IPS DF 4.7 (cell line): ENCODE measurements around the gene PPM1A.

Experiments
- DNase-seq: peaks from one replicate; pipeline ENCODE4 v3.0.0-alpha.2; 2013; ENCODE audit warnings: low spot score; ENCODE audit errors: extremely low read depth

Gene PPM1A

DNA sequence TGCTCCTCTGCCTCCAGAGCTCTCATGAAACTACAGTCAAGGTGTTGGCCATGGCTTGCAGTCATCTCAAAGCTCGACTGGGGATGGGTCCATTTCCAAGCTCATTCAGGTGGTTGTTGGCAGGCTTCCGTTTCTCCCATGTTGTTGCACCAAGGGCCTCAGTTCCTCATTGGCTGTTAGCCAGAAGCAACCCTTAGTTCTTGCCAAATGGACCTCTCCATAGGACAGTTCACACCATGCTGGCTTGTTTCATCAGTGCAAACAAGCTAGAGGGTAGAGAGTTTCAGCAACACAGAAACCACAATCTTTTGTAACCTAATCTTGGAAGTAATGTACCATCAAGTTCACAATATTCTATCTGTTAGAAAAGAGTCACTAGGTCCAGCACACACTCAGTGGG lies 22.7 kb upstream of the PPM1A start:
- DNase-seq: no peak

DNA sequence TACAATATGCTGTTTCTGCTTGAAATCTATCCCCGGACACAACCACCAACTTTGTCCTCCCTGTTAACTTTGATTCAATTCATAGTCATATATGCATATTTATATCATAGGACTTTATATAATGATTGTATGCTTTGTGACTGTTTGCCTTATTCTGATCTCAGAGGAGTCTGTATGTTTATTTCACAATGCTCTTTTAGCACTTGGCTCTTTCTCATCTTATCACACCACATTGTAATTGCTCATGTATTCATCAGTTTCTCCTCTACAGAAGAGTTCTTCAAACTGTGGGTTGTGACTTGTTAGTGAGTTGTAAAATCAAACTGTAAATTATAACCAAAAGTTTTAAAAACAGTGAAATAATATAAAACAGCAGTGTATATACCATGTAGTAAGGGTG lies 21.7 kb upstream of the PPM1A start:
- no peak for DNase-seq

DNA sequence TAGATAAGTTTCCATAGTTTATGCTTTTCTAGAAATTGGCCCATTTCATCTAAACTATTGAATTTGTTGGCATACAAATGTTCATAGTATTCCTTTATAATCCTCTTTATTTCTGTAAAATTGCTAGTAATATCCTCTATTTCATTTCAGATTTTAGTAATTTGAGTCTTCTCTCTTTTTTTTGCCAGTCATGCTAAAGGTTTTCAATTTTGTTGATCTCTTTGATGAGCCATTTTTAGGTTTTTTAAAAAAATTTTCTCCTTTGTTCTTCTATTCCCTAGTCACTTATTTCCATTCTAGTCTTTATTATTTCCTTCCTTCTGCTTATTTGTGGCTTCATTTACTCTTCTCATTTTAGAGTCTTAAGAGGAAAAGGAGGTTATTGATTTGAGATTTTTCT lies 19.4 kb upstream of the PPM1A start:
- DNase-seq: no peak

DNA sequence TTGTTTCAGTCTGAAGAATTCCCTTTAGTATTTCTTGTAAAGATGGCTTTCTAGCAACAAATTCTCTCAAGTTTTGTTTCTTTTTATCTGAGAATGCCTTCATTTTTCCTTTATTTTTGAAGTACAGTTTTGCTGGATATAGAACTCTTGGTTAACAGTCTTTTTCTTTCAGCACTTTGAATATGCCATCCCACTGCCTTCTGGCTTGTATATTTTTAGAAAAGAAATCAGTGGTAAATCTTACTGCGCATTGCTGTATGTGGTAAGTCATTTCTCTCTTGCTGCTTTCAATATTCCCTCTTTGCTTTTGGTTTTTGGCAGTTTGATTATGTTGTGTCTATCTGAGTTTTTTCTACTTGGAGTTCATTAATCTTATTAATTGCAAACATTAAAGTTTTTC lies 16.8 kb upstream of the PPM1A start:
- no peak for DNase-seq

DNA sequence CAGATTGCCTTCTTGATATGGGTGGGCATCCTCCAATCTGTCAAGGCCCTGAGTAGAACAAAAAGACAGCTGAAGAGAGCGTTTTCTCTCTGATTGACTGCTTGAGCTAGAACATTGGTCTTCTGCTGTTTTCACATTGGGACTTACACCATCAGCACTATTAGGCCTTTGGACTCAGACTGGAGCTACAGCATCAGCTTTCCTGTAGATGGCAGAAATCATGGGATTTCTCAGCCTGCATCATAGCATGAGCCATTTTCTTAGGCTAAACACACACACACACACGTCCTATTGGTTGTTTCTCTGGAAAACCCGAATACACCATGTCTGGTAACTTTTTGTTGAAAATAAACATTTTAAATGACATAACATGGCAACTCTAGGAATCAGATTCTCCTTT lies 15.8 kb upstream of the PPM1A start:
- no peak for DNase-seq

DNA sequence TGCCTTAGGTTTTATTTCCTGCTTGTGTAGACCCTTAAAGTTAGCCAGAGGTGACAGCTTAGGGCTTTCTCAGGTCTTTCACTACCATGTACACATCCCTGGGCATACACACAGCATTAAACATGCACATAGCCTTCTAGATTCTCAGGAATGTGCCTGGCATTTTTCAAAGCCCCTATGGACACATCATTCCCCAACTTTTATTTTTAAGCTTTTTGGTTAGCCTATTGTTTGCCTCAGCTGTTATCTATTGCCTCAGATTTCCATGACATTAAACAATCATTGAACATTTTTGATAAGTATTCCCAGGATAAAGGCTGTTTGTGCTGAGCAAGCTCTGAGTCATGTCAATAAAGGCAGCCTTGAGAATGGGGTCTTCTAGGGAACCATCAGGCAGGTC lies 15.1 kb upstream of the PPM1A start:
- no peak for DNase-seq

DNA sequence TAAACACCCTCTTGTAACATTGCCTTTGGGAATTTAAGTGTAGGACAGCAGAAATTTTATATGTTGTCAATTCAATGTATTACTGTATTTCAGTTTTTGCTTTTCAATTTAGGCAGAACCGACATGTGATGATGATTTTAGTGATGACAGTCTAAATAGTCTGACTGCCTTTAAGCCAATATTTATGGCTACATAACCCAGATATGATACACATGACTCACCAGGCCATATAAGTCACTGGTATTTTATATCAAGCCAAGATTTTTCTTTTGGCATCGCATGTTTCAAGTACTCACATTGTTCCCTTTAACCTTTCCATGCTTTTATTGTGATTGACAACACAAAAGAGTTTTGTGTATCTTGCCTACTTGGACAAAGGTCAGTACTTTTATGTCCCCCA lies 13.6 kb upstream of the PPM1A start:
- DNase-seq: no peak

DNA sequence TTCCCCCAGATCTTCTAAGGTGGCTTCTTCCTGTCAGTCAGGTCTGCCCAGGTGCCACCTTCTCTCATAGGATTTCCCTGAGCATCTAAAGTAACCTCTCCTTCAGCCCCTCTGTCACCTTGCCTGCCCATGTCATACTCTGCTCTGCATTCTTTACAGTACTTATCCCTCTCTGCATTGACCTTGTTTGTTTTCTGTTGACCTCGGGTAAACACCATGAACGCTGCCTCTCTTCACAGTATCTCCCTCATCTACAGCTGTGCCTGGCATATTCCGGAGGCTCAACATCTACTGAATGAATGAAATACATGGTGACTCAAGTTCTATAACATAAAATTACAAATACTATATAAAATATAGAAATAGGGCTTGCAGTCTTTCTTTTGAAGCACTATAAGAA lies 10.1 kb upstream of the PPM1A start:
- DNase-seq: no peak

DNA sequence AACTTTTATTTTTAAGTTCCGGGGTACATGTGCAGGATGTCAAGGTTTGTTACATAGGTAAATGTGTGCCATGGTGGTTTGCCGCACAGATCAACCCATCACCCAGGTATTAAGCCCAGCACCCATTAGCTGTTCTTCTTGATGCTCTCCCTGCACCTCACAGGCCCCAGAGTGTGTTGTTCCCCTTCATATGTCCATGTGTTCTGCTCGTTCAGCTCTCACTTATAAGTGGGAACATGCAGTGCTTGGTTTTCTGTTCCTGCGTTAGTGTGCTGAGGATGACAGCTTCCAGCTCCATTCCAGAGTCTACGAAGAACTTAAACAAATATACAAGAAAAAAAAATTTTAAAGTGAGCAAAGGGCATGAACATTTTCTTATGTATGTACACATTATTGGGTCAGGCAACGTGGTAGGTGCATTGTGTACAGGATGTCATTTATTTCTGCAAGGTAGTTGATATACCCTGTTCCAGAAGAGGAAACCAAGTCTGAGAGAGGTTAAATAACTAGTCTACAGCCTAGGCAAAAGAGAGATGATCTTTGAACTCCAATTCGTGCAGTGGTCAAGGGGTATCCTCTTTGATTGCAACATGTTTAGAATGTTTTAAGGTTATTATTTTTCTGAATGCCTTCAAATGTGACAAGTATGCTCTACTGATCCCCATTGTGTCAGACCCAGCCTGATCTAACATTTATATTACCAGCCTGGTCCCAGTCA lies 8.7 kb upstream of the PPM1A start:
- no peak for DNase-seq

DNA sequence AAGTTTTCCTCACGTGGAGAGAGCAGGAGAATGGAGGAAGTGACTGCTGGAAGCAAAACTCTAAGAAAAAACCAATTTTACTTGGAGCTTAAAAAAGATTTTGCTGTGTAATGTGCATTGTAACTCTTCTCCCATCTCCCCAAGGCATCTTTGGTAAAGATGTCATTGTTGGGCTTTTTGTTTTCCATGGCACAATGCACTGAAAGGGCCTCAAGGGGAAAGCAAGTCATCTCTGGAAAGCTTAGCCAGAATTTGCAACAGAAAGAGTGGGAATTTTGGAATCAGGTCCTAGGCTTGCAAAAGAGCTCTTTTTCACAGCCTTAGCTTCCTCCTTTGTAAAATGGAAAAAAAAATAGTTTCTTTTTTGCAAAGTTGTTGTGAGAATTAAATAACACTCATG lies 7.9 kb upstream of the PPM1A start:
- no peak for DNase-seq

DNA sequence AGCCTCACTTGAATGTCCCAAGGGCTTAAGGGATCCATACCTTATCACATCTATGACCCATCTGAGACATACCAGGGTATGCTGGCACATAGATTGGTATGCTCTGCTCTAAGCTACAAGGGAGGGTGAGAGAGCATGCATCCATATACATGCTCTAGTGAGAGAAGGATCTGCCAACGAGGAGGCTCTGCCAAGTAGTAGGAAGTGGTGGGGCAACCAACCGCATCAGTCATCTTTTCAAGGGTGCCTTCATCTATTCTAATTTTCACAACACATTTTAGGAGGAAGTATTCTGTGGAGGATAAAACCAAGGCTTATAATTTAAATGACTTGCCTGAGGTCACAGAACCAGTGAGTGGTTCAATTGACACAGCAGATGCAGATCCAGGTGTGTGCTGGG lies 6.6 kb upstream of the PPM1A start:
- no peak for DNase-seq

DNA sequence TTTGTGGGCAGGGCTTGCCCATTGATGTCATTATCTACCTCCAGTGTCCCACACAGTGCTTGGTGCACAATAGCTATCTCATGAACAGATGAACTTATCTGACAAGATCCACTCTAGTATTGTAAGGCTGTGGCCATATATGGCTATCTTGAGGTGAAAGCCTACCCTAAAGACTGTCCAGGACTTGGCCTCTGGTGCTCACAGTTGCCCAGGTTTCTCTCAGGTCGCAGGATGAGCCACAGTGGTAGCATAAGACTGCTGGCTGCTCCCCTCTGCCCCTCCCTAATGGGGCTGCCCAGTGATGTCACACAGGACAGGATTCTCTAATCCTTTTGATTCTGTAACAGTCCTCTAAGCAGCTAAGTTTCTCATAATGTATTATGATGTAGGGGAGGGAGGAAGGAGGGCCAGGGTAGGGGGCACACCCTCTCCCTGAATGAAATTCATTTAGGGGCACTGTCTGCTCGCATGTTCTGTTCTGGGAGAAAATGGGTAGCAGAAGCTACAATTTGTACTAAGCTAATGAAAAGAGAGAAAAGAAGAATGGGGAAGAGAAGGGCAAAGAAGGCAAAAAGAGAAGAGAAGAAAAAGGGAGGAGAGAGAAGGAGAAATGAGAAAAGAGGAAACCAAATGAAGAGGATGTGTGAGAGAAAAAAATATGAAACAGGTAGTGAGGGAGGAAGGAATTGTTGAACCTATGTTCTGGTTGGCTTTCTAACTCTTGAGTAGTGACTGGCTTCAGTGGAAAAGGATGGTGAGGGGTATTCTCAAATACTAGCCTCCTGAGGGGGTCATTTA lies 3.4 kb upstream of the PPM1A start:
- no peak for DNase-seq

DNA sequence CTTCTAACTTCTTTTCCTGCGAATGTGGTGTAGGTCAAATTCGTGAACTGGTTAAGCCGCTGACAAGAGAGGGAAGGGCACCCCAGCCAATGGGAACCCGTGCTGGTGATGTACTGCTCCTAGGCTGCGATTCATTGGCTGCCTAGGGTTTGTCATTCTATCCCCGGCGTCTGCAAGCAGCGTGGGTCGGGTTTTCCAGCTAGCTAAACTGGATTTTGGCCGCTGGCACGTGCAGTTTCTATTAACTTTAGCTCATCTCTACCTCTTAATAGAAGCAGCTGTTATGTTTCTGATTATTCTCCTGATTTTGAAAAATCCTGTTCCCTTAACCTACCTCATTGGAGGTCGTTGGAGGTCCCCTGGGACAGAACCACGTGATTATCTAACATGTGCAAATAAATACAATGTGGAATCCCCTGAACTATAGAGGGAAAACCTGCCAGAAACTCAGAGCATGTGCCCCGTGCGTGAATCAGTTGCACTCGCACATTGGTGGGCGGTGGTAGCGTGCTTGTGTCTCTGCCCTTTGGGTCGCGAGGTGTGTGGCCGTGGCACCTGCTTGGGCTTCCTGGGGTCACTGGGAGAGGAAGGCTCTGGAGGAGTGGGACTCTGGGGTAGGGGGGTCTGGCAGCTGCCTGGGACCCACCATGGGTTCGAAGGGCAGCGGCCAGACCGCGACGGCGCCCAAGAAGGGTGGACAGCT lies 876 bp upstream of the PPM1A start:
- peak; percentile 71 for DNase-seq

DNA sequence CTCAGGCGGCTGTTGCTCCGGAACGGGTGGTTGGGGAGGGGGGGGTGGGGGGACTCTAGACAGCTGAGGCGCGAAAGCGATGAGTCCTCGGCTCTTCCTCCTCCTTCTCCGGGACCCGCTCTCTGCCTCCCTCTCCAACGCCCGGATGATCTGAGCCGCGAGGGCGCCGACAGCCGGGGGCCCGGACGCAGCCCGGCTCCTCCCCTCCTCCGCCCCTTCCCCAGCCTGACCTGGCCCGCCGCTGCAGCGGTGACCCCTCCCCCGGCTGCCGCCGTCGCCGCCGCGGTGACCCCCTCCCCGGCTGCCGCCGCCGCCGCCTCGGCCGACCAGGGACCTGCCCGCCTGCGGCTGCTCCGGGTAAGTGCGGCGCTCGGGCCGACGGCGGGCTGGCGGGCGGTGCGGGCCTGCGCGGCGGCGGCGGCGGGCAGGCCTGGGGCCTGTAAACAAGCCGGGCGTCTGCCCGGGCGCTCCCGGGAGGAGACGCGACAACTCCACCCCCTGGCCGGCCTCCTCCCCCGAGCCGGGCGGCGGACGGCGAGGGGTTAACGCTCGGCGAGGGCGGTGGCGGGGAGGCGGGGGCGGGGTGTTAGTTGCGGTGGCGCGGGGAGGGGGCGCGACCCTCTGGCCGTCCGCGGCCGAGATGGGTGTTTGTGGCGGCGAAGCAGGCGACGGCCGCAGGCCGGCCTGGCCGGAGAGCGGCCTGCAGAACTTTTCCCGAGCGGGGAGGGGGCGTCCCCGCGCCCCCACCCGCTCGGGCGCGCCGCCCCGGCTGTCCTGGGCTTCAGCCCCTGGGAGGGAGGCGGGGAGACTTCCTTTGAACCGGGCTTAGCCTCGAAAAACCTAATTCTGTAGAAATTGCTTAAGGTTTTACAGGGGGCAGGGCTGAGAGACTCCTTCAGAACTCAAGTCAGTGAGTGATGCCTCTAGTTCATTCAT lies 568 bp downstream of the PPM1A start:
- DNase-seq: no peak

DNA sequence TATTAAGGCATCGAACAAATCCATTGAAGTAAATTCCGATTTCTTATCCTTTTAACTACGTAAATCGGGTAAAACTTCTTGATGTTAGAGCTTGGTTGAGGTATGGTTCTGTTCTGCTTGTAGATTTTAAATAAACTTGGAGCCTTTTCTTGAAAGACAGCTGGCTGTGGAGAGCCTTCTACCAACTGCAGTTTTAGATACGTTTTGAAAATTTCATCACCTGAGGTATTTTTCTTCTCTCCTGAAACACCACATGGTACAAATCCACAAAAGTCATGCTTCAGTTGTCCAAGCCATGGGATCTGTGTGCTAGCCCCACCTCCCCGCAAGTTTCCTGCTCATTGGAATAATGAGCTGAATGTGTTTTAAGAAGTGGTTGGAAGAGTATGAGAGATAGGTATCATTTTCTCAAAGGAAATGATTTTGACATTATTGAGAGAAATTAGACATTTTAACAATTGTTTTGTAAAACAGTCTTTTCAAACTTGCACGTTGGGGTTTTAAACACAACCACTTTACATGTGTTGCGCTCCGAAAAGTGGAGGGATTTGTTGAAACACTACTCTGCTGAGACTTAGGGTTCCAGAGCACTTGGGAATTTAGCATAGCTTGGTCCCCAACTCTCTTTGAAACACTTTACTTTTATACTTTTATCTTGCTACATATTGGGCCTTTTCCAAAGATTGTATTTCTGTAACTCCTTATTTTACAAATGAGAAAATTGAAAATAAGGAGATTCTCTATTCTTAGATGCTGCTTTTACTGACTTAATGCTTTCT lies 1.4 kb downstream of the PPM1A start:
- no peak for DNase-seq

DNA sequence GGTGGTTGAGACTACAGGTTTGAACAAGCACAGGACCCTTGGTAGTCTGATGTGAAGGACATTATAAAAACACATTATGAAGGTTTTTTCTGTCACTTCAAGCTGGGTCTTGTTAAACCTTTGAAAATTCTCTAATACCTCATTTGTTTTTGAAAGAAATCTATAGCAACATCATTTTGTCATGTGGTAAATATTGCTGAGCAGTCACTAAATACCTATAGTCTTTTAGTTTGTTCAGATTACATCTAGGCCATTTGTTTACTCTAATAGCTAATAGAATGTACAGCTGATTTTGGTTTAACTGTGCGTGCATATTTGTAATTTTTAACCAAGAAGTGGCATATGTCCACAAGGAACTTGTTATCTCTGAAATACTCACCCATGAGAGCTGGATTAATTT lies 2.9 kb downstream of the PPM1A start:
- DNase-seq: no peak

DNA sequence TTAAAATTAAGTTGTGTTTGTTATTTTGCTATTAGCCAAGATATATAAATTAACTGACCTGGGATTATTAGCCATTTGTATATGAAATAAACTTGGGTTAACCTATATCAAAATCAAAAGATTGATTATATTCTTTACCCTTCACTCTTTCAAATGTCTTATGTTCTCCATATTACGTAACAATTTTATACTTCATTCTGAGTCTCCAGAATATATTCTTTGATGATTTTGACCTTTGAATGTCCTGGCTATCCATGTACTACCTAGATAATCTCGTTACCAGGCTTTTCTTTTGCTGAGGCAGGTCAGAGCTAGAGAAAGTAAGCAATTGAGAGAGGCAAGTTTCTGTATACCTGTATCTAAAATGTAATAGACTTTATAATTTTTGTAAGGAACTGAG lies 3.6 kb downstream of the PPM1A start:
- no peak for DNase-seq

DNA sequence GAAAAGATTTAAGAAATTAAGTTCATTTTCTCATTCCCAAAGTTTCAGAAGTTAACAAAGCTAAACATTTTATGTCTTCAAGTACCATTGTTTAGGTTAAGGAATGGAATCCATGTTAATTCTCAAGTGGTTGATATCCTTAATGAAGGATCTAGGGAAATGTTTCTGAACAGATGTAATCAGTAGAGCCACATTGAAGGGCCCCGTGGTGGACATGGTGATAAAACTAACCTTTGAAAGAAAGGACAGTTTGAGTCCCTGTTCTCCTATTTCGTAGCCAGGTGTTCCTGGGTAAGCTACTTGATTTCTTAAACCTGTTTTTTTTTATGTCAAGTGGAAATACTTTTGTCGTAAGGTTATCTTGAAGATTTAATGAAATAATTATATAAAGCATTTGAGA lies 4.6 kb downstream of the PPM1A start:
- no peak for DNase-seq

DNA sequence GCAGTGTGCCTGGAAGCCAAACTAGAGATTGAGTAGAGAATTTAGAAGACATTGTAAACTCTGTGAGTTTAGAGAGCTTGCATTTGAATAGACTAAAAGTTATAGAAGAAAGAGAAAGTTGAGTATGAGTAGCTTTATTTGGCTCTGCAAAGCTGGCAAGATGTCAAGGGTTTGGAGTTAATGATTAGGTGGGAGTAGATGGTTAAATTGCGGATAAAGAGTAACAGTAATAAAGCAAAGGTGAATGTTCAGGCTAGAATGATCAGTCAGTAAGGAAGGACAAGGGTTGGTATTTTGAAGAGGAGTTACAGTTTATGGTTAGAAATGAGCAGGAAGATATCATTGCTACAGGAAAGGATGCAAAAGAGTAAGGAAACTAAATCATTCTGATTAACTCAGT lies 5.2 kb downstream of the PPM1A start:
- DNase-seq: no peak

DNA sequence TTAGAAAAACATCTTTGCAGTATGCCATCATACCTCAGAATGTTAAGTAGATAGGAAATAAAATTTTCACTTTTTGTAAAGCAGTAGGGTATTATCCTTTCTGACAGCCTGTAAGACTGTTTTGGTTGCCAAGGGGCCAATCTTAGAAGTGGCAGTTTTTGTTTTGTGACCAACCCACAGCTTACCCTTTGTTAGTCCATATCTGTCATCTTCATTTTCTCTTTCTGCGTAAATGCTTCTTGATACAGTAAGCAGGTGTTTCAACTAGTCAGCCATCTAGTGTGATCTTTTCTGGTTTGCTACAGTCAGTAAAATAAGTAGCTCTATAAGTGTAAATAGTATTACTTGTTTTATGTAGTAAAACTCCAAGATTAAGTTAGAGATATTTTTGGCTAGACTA lies 8.8 kb downstream of the PPM1A start:
- DNase-seq: no peak

DNA sequence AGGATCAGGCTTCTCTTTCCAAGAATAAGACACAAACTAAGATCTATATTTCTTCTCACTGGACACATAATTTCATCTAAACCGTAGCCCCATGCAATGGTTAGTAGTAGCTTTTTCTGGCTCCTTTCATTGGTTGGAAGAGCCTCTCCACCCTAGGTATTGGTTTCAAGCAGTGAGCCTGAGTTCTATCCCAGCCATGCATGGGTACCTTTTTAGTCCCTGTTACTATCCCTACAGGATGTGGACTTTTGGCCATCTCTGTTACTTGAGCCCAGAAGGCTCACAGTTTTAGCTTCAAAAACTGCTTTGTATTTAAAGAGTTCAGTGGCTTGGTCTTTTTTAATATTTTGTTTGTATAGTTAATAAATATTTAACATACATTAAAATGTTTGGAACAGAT lies 16.1 kb downstream of the PPM1A start:
- no peak for DNase-seq
